Endothelial cell of umbilical vein (primary cell): ENCODE measurements around the gene XIRP2. TPM values are rescaled to one million over a fixed set of nuclear protein-coding genes. Genes with fewer than 3 reads are reported as not detected.

ENCODE experiments used
- BruUV-seq: library from RNA; stranded (reverse); fragments of 400-500 nt; replicated peaks from 2 replicates; lab custom pipeline; 2021; lab: Mats Ljungman, UMichigan
- CTCF ChIA-PET: fragments of 300-600, 350-600 bp; sonication (Branson Sonifier 250); formaldehyde crosslinking; loops from one replicate; lab custom pipeline; 2021; ENCODE audit warnings: antibody characterized with exemption, inconsistent platforms; lab: Charles Lee
- POLR2A ChIA-PET: fragments of 300-600, 350-600 bp; sonication (Branson Sonifier 250); formaldehyde crosslinking; loops from one replicate; lab custom pipeline; 2021; ENCODE audit warnings: antibody characterized with exemption, inconsistent platforms; lab: Charles Lee
- DNase-seq: peaks from one replicate; pipeline ENCODE4 v3.0.0-alpha.2; 2011; ENCODE audit warnings: low read depth, low spot score
- FAIRE-seq: peaks from 2 replicates; lab custom pipeline; 2011; peaks lifted over from hg19 to GRCh38; lab: Jason Lieb, UNC
- H2AFZ ChIP-seq: 2 replicates; pipeline ENCODE4 v1.6.0; 2012; ENCODE audit warnings: low read depth, low read length, control low read depth, inconsistent platforms
- H3K27ac ChIP-seq: 2 replicates; pipeline ENCODE4 v1.5.1; 2011; ENCODE audit warnings: low read depth, mild to moderate bottlenecking, control low read depth, low read length, moderate library complexity; ENCODE audit not compliant: insufficient read depth
- H3K27me3 ChIP-seq, 2 experiments: 2 replicates each; pipeline versions ENCODE4 v1.6.0 to v1.6.1; 2011; ENCODE audit warnings: low read length in 2 of 2, mixed read lengths in 1 of 2; ENCODE audit not compliant: control insufficient read depth in 2 of 2, insufficient read depth in 2 of 2
- H3K36me3 ChIP-seq, 2 experiments: 2 replicates in 1 of 2; 3 replicates in 1 of 2; pipeline ENCODE4 v1.5.1; 2011; ENCODE audit warnings: low read length in 2 of 2, mild to moderate bottlenecking in 1 of 2, moderate library complexity in 1 of 2; ENCODE audit not compliant: control insufficient read depth in 2 of 2, insufficient read depth in 2 of 2; ENCODE audit errors: extremely low read depth in 1 of 2
- H3K4me1 ChIP-seq: 3 replicates; pipeline ENCODE4 v1.5.1; 2011; ENCODE audit warnings: mild to moderate bottlenecking, low read length; ENCODE audit not compliant: control insufficient read depth, insufficient read depth; ENCODE audit errors: extremely low read depth
- H3K4me2 ChIP-seq: 2 replicates; pipeline ENCODE4 v1.6.1; 2011; ENCODE audit warnings: low read length, control low read depth, mixed read lengths; ENCODE audit not compliant: insufficient read depth
- H3K4me3 ChIP-seq, 3 experiments: fragments of 200-600 bp in 1 of 3; sonication (generic), shearing (Covaris generic) in 1 of 3; replicated peaks in 1 of 3; 2 replicates each; pipeline ENCODE4 v1.5.1; 2011 to 2016; ENCODE audit warnings: control low read depth in 3 of 3, low read length in 3 of 3, mild to moderate bottlenecking in 2 of 3, inconsistent platforms in 1 of 3, low read depth in 1 of 3, moderate library complexity in 1 of 3; ENCODE audit not compliant: insufficient read depth in 1 of 3
- H3K79me2 ChIP-seq: 2 replicates; pipeline ENCODE4 v1.6.0; 2012; ENCODE audit warnings: low read length, inconsistent platforms; ENCODE audit not compliant: control insufficient read depth, insufficient read depth
- H3K9ac ChIP-seq: replicated peaks from 2 replicates; pipeline ENCODE3; 2011; ENCODE audit warnings: low read length, control low read depth; ENCODE audit not compliant: insufficient read depth; ENCODE audit errors: extremely low read depth
- H3K9me1 ChIP-seq: replicated peaks from 3 replicates; pipeline ENCODE4 v1.6.0; 2011; ENCODE audit warnings: mild to moderate bottlenecking, low read length; ENCODE audit not compliant: control insufficient read depth, insufficient read depth; ENCODE audit errors: extremely low read depth
- H3K9me3 ChIP-seq: replicated peaks from 2 replicates; pipeline ENCODE4 v1.5.1; 2012; ENCODE audit warnings: low read length, inconsistent platforms; ENCODE audit not compliant: control insufficient read depth, insufficient read depth
- H4K20me1 ChIP-seq: replicated peaks from 2 replicates; pipeline ENCODE3; 2011; ENCODE audit warnings: mild to moderate bottlenecking, low read length; ENCODE audit not compliant: control insufficient read depth, insufficient read depth; ENCODE audit errors: extremely low read depth
- EZH2 ChIP-seq: IDR thresholded peaks from 2 replicates; pipeline ENCODE4 v1.6.1; 2012; ENCODE audit warnings: borderline replicate concordance, low read depth, mild to moderate bottlenecking, moderate library complexity, low read length, inconsistent platforms; ENCODE audit not compliant: severe bottlenecking
- FOS ChIP-seq: IDR thresholded peaks from 2 replicates; pipeline ENCODE4 v1.6.1; 2011; ENCODE audit warnings: mild to moderate bottlenecking, low read length, moderate library complexity, borderline replicate concordance; ENCODE audit not compliant: insufficient read depth
- GATA2 ChIP-seq: IDR thresholded peaks from 2 replicates; pipeline ENCODE4 v1.7.0; 2011; ENCODE audit warnings: low read depth, mild to moderate bottlenecking, moderate library complexity, mixed read lengths, low read length; ENCODE audit not compliant: insufficient read length, insufficient read depth
- JUN ChIP-seq: IDR thresholded peaks from 2 replicates; pipeline ENCODE4 v1.6.1; 2011; ENCODE audit warnings: borderline replicate concordance, low read depth; ENCODE audit not compliant: insufficient read length, insufficient read depth
- MYC ChIP-seq: IDR thresholded peaks from one replicate; pipeline ENCODE4 v1.6.1; 2011; ENCODE audit warnings: mild to moderate bottlenecking, low read depth, low read length
- POLR2A ChIP-seq: IDR thresholded peaks from 2 replicates; pipeline ENCODE4 v1.6.1; 2012; ENCODE audit warnings: low read depth, mild to moderate bottlenecking, control low read depth, low read length
- POLR2AphosphoS5 ChIP-seq: IDR thresholded peaks from 2 replicates; pipeline ENCODE4 v1.6.1; 2012; ENCODE audit warnings: low read depth, mild to moderate bottlenecking, control low read depth, low read length, moderate library complexity; ENCODE audit not compliant: insufficient read depth
- dilution Hi-C: fragments of 300-500 bp; cut with MboI; formaldehyde crosslinking; loops from one replicate; pipeline ENCODE4 v1.15.0; 2019; ENCODE audit warnings: low sequenced_read_pairs; ENCODE audit not compliant: extremely low pct_ligation_motif_present
- intact Hi-C: fragments of 100-400 bp; cut with micrococcal nuclease; formaldehyde crosslinking; loops from one replicate; pipeline ENCODE4 v1.10.0; 2022
- polyA plus RNA-seq, 4 experiments: library from polyadenylated mRNA; depleted of rRNA in 3 of 4; stranded (reverse) in 3 of 4; unstranded in 1 of 4; fragments of >200 nt; gene quantifications; 2 replicates each; pipeline versions ENCODE4 v1.2.1 to v1.2.3, GENCODE V29; 2011 to 2012; ENCODE audit warnings: missing spikeins in 1 of 4
- total RNA-seq: library from RNA; stranded (reverse); gene quantifications from 2 replicates; pipeline ENCODE4 v1.2.3, GENCODE V29; 2021
- TF ChIP-seq, protein P1 (sequence below): IDR thresholded peaks from 2 replicates; pipeline ENCODE4 v1.6.1; 2011; ENCODE audit not compliant: insufficient read depth, insufficient read length
- TF ChIP-seq, protein P2 (sequence below), 2 donors: IDR thresholded peaks; 1 replicate in 1 of 2; 2 replicates in 1 of 2; pipeline ENCODE4 v1.5.1; 2011; ENCODE audit warnings: low read length in 2 of 2, mild to moderate bottlenecking in 2 of 2, moderate library complexity in 2 of 2, control low read depth in 1 of 2, inconsistent platforms in 1 of 2, low read depth in 1 of 2; ENCODE audit not compliant: insufficient read depth in 1 of 2; ENCODE audit errors: extremely low read depth in 1 of 2

The XIRP2 gene
- total and polyA plus RNA-seq, 2 donors (not counting 3 experiments of a cell fraction or from before 2014, with no cell fraction given): 0.08 to 0.66 TPM

GRCh38 chr2:166862468-166863132 lies 25.7 kb upstream of the XIRP2 start:
- Histone ChIP-seq H3K27me3 (no peaks in the 10 kb centered on the region), H3K27ac (no peak overlapping the region), H3K9me1 (no peaks in the 10 kb centered on the region), H3K9me3 (peaks cover 2% of the 10 kb centered on the region), H3K4me3 (no peak overlapping the region), H3K9ac (no peak overlapping the region), H3K36me3 (no peaks in the 10 kb centered on the region), H2AFZ (no peak overlapping the region), H4K20me1 (no peaks in the 10 kb centered on the region), H3K79me2 (no peaks in the 10 kb centered on the region), H3K4me1 (no peaks in the 10 kb centered on the region), H3K4me2 (no peak overlapping the region)
- FAIRE-seq: no peak
- POLR2A ChIA-PET: no interaction called here
- CTCF ChIA-PET: no interaction called here
- intact Hi-C loops: no loop called here
- TF ChIP-seq POLR2A: no peak
- TF ChIP-seq GATA2: no peak
- TF ChIP-seq EZH2: no peak
- TF ChIP-seq, protein P1, sequence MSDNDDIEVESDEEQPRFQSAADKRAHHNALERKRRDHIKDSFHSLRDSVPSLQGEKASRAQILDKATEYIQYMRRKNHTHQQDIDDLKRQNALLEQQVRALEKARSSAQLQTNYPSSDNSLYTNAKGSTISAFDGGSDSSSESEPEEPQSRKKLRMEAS: no peak
- no peak for TF ChIP-seq JUN
- TF ChIP-seq FOS: no peak
- TF ChIP-seq, protein P2, sequence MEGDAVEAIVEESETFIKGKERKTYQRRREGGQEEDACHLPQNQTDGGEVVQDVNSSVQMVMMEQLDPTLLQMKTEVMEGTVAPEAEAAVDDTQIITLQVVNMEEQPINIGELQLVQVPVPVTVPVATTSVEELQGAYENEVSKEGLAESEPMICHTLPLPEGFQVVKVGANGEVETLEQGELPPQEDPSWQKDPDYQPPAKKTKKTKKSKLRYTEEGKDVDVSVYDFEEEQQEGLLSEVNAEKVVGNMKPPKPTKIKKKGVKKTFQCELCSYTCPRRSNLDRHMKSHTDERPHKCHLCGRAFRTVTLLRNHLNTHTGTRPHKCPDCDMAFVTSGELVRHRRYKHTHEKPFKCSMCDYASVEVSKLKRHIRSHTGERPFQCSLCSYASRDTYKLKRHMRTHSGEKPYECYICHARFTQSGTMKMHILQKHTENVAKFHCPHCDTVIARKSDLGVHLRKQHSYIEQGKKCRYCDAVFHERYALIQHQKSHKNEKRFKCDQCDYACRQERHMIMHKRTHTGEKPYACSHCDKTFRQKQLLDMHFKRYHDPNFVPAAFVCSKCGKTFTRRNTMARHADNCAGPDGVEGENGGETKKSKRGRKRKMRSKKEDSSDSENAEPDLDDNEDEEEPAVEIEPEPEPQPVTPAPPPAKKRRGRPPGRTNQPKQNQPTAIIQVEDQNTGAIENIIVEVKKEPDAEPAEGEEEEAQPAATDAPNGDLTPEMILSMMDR (IDR thresholded peaks at IDR 0.05; ENCODE audit: extremely low read depth in 1 of 2, insufficient read depth in 1 of 2, low read depth in 1 of 2, low read length in 2 of 2): no peak
- no peak for TF ChIP-seq MYC
- TF ChIP-seq POLR2AphosphoS5: no peak
- dilution Hi-C loops: no loop called here
- BruUV-seq: no TSS peak
- no peak for DNase-seq
